K562 treated with DMSO at 1 percent for 24 hours (cell line): ENCODE measurements around the gene MAP4K5. TPM values are rescaled to one million over a fixed set of nuclear protein-coding genes. Genes with fewer than 3 reads are reported as not detected.

Source experiments
- total RNA-seq: library from RNA; unstranded; fragments of 300-600 nt; gene quantifications from 2 replicates; pipeline ENCODE4 v1.2.3, GENCODE V29; 2022; ENCODE audit warnings: low read depth; ENCODE audit not compliant: insufficient read depth

The MAP4K5 gene
- total RNA-seq, result 15.0 and 28.6 TPM in 2 replicates

GRCh38 chr14:50532502-50533240, at the start of gene MAP4K5:
Gene MAP4K5 (minus strand): TSS chr14:50532569. CDS start chr14:50532049, 520 bp downstream.

DNA sequence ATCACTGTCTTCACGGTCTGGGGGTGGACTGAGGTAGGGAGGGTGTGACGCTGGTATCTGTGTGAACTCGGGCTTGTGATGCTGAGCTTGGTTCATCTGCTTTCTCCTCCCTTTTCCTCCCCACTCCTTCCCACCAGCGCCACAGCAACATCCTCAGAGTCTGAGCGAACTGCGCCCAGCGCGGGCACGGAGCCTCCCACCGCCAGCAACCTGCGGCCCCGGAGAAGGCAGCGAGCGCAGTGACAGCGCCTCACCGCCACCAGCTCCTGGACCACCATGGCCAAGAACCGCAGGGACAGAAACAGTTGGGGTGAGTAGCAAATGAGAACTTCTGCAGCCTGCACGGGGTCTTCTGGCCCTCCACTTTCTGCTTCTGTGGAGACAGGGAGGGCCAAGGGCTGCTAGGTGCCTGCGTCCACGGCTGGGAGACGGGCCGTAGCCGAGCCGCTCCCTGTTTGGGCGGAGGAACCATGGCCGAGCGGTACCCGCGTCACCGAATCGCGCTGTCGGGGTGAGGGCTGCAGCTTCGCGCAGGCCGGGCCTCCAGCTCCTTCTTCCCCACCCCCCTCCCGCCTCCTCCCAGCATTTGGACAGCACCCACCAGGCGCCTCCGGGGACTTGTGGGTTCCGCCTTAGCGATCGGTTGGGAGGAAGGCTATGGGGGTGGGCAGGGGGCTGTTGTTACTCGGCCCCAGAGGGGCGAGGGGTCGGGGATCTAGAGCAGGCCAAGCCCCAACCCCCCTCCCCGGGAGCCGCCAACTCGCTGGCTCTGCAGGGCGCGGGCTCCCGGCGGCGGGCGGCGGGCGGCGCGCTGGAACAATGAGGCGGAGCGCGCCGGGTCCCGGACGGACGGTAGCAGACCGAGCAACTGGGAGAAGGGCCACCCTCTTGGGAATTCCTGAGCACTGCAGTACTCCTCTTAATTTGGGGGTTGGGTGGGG, 27.9 kb upstream of the MAP4K5 start, which contains the start of gene ATL1:
ATL1 (plus strand) TSS at position 156 of the 941 bp plus-strand sequence; CDS start at position 277, 121 bp downstream.

GRCh38 chr14:50396631-50397389, 135.6 kb downstream of the MAP4K5 start, which contains the start of gene CDKL1:
Gene CDKL1 (minus strand): TSS chr14:50396881. CDS start chr14:50395868, 1,013 bp downstream.

Other genes starting within 250 kb of the MAP4K5 start
- 7.3 and 9.8 TPM in 2 replicates for gene L2HGDH, start 220.3 kb downstream of the MAP4K5 start, total RNA-seq
- 4.5 and 5.6 TPM in 2 replicates for gene DMAC2L, start 220.2 kb downstream of the MAP4K5 start, total RNA-seq
- gene CDKL1, start 135.7 kb downstream of the MAP4K5 start, total RNA-seq, result not detected in 2 replicates
- gene ATL1, start 27.6 kb upstream of the MAP4K5 start, total RNA-seq, result 0.25 TPM in 1 of 2 replicates, not detected in the other
- 12.3 and 14.9 TPM in 2 replicates for gene SAV1, start 135.7 kb upstream of the MAP4K5 start, total RNA-seq